Mucosa of gallbladder (tissue), 1 donor: ENCODE measurements around the gene ZMYND12. TPM values are rescaled to one million over a fixed set of nuclear protein-coding genes. Genes with fewer than 3 reads are reported as not detected.
A peak's percentile ranks its signal among the peaks of the same experiment; 100 is the strongest.

Source experiments
- DNase-seq: peaks from one replicate; pipeline ENCODE4 v3.0.0-alpha.2; 2020; ENCODE audit warnings: low spot score
- total RNA-seq: library from RNA; stranded (reverse); gene quantifications from one replicate; pipeline ENCODE4 v1.2.1, GENCODE V29; 2021
- donor health status: DM: no; HTN: no; CAD: no.

Gene ZMYND12
- total RNA-seq, 1 donor from 2014 or later: 3.6 TPM

GRCh38 chr1:42442662-42443061 is 13.2 kb downstream of the ZMYND12 start:
- no peak for DNase-seq

- DNase-seq: no peak
Observed at GRCh38 chr1:42439940-42440339, 15.9 kb downstream of the ZMYND12 start.

GRCh38 chr1:42434340-42434739 is 21.5 kb downstream of the ZMYND12 start:
- DNase-seq: no peak

- DNase-seq: no peak
Observed at GRCh38 chr1:42433369-42433768, 22.5 kb downstream of the ZMYND12 start.

GRCh38 chr1:42432714-42433113 is 23.1 kb downstream of the ZMYND12 start:
- DNase-seq: no peak

GRCh38 chr1:42431514-42431913 is 24.3 kb downstream of the ZMYND12 start:
- no peak for DNase-seq

GRCh38 chr1:42430286-42431135 is 25.3 kb downstream of the ZMYND12 start:
- DNase-seq: no peak

- DNase-seq: no peak
Observed at GRCh38 chr1:42429603-42430002, 26.2 kb downstream of the ZMYND12 start.

- no peak for DNase-seq
Observed at GRCh38 chr1:42427240-42427639, 28.6 kb downstream of the ZMYND12 start.

GRCh38 chr1:42424201-42424600 is 31.6 kb downstream of the ZMYND12 start:
- DNase-seq: no peak

- DNase-seq: no peak
Observed at GRCh38 chr1:42423681-42424080, 32.1 kb downstream of the ZMYND12 start.

GRCh38 chr1:42422737-42423136 is 33.1 kb downstream of the ZMYND12 start:
- DNase-seq: no peak

- DNase-seq: no peak
Observed at GRCh38 chr1:42420911-42421585, 34.8 kb downstream of the ZMYND12 start.

- no peak for DNase-seq
Observed at GRCh38 chr1:42420121-42420520, 35.7 kb downstream of the ZMYND12 start.

GRCh38 chr1:42419126-42419821 is 36.5 kb downstream of the ZMYND12 start:
- peak; percentile 24 for DNase-seq

- DNase-seq: no peak
Observed at GRCh38 chr1:42418516-42418915, 37.3 kb downstream of the ZMYND12 start.

- DNase-seq: no peak
Observed at GRCh38 chr1:42417166-42417565, 38.7 kb downstream of the ZMYND12 start.

GRCh38 chr1:42414551-42415496 is 41.0 kb downstream of the ZMYND12 start:
- no peak for DNase-seq

- DNase-seq: no peak
Observed at GRCh38 chr1:42403880-42404400, 51.9 kb downstream of the ZMYND12 start.

- no peak for DNase-seq
Observed at GRCh38 chr1:42399315-42400100, 56.3 kb downstream of the ZMYND12 start.
